Left ventricle myocardium superior (tissue), 1 donor: ENCODE results near the gene DPCD. TPM values are rescaled to one million over a fixed set of nuclear protein-coding genes. Genes with fewer than 3 reads are reported as not detected.

Experiments
- ATAC-seq: fragments of 200-7000 bp; cut with Tn5 transposase; one replicate; pipeline ENCODE4 v1.9.1; 2020; ENCODE audit warnings: mild to moderate bottlenecking, moderate library complexity
- DNase-seq: peaks from one replicate; pipeline ENCODE4 v3.0.0-alpha.2; 2020
- intact Hi-C: fragments of 100-400 bp; cut with micrococcal nuclease; formaldehyde crosslinking; loops from one replicate; pipeline ENCODE4 v1.11.0; 2022
- long read RNA-seq: library from polyadenylated mRNA; unstranded; transcript quantifications from one replicate; pipeline ENCODE4 v2.0.0, GENCODE V29; 2021
- total RNA-seq: library from RNA; stranded (reverse); fragmentation: NEBNext Ultra II Directional; extraction: Animal tissue kit (Norgen Biotek cat#: 25700); gene quantifications from one replicate; pipeline ENCODE4 v1.2.1, GENCODE V29; 2021
- donor health status: DM: no; HTN: yes; CAD: no; lungs with severe emphysema.

The DPCD gene
- total RNA-seq: 21.9 TPM
- long read RNA-seq, transcript DPCD-202 (6 exons, 858 nt): major isoform, 19 of 25 reads
- long read RNA-seq, partial matches to known transcripts: 0 of 25 reads
- long read RNA-seq, other reads (novel, unspliced or antisense): 6 of 25 reads

DNA sequence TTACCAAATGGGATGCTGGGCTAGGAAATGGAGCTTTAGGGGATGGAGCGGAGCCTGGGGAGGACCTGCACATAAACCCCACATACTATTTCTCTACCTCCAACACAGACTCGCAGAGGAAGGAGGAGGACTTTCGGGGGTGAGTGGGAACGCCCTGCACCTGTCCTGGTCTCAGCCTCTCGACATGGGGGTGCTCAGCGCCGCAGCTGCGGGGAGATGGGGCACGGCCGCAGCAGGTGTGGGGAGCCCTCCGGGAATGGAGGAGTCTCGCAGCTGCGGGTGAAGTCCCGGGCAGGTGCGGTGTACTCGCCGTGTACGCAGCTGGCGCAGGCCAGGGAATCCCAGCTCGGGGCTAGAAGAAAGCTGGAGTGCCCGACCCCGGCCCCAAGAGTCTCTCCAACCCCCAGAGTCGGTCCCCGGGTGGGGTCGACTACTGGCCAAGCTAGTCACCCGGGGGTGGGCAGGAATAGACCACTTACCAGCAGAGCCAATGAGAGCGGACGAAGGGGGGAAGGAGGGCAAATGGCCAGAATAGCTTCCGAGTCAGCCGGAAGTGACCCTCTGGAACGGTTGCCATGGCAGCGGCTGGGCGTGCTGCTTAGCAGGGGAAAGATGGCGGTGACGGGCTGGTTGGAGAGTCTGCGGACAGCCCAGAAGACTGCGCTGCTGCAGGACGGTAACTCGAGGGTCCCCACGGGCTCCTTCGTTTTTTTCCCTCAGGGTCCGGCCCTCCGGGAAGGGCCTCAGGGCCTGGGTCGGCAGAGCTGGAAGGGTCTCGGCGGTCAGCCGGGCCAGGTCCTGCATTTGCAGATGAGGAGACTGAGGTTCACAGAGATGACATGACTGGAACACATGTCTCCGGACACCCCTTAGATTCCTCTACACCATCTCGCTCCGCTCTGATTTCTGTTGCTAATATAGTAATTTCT is at the start of gene DPCD, which contains the start of gene POLL:
TSS of gene DPCD (plus strand) at position 597 of the 929 bp plus-strand sequence. CDS start at position 613, 16 bp downstream.
TSS of gene POLL (minus strand) at position 533 of the 929 bp plus-strand sequence. CDS start 897 bp downstream, outside the sequence.
- peak; percentile 98 for ATAC-seq
- DNase-seq: peak; percentile 99
- intact Hi-C loops: no loop called here

DNA sequence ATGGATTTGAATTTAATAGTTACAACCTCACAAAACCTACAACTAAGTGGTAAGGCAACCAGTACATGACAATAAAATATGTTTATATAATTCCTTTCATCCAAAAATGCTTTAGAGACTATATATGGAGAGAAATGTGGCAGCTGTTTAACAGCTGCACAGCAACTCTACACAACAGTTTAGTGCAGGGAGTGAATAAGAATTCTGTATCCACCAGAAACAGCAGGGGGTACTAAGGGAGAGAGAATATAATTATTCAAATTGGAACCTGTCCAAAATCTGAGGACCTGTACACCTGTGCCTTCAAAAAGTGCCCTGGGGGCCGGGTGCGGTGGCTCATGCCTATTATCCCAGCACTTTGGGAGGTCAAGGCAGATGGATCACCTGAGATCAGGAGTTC is 49.7 kb upstream of the DPCD start:
- ATAC-seq (no peak), DNase-seq (no peak)
- intact Hi-C loops: no loop called here

- intact Hi-C loops: no loop called here
- DNase-seq (no peak), ATAC-seq (no peak)
Measured at GRCh38 chr10:101545898-101546297, 42.2 kb upstream of the DPCD start.

DNA sequence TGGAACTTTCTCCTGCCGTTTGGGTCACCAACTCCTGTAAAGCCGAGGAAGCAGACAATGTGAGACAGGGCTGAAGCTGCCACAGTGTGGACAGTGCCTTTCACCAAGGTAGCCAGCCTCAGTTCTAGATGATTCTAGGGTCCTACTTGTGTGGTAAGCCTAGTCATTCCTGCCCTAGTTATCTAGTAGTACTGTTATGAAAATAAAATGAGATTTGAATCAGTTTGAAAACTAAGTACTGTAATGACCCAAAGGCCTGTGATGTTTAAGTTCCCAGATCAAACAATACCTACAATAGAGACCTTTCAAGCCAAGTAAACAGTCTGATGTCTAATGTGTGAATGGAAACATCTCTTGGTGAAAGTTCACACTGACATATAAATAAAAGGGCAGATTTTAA is 37.2 kb upstream of the DPCD start:
- DNase-seq (no peak), ATAC-seq (no peak)
- intact Hi-C loops: no loop called here

DNA sequence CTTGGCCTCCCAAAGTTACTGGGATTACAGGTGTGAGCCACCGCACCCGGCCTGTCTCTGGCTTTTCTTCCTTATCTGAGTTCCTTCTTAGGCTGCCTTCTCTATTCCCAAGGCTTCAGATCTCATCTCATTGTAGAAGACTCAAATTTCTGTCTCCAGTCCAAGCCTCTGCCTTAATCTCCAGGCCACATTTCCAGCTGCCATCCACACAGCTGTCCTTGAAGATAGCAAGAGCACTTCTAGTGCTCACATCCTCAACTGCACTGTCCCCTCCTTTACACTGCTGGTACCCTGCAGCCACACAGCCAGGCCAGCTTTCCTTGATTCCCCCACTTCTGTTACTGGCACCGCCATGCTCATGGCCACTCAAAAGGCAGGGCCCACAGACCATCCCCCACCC is 35.7 kb upstream of the DPCD start:
- intact Hi-C loops: no loop called here
- ATAC-seq (no peak), DNase-seq (no peak)

DNA sequence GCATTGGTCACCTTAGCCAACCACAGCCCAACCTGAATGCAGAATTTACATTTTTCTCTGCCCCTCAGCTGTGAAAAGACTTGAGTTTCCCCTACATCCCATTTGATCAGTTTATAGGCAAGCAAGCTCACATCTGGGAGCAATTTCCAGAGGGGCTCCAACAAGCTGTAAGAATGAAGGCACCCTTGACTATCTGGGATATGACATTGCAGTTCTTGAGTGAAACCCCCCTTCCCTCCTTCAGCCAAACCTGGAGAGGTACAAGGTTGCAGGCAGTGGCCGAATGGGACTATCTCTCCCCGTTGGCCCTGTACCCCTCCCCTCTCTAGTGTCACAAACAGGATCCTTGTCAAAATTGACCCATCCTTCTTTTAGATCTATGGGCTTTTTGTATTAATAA is 30.6 kb upstream of the DPCD start:
- DNase-seq (no peak), ATAC-seq (no peak)
- intact Hi-C loops: no loop called here

GRCh38 chr10:101558204-101558603 is 29.9 kb upstream of the DPCD start:
- DNase-seq (no peak), ATAC-seq (peak; percentile 25)
- intact Hi-C loops: no loop called here

DNA sequence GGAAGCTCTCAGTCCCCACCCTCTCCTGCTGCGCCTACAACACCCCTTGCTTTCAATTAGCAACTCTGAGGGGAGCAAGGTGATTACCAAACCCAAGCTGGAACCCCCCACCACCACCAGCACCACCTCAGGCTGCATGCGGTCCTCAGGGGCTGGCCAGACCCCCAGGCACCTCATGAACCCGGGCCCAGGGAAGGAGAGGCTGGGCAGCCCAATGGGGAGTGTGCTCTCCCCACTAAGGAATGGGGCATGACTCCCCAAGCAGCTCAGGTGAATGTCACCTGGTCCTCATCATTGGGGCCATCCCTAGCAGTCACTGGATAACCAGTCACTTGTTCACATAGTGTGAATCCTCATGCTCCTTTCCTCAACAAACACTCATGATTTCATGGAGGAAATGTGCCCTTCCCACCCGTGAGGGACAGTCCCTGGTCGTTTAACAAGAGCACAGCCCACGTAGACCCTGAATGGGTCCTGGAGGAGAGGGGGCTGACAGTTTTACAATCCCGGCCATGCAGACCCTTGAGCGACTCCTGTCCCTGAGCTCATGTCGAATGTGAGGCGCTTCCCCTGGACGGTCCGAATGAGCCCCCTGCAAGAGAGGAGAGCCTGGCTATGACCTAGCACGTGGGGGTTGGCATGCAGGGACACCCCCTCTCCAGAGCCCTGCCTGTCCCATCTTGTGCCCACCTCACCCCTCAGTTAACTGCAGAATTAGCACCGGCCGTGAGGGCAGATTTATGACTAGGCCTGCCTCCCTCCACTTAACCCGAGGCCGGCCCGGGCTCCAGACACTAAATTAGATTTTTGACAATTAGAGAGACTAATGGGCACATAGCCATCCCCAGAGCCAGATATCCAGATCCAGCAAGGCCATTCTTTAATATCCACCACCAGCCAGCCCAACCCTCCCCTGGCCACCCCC is 29.2 kb upstream of the DPCD start:
- intact Hi-C loops: no loop called here
- peak; percentile 9 for ATAC-seq
- DNase-seq: no peak

DNA sequence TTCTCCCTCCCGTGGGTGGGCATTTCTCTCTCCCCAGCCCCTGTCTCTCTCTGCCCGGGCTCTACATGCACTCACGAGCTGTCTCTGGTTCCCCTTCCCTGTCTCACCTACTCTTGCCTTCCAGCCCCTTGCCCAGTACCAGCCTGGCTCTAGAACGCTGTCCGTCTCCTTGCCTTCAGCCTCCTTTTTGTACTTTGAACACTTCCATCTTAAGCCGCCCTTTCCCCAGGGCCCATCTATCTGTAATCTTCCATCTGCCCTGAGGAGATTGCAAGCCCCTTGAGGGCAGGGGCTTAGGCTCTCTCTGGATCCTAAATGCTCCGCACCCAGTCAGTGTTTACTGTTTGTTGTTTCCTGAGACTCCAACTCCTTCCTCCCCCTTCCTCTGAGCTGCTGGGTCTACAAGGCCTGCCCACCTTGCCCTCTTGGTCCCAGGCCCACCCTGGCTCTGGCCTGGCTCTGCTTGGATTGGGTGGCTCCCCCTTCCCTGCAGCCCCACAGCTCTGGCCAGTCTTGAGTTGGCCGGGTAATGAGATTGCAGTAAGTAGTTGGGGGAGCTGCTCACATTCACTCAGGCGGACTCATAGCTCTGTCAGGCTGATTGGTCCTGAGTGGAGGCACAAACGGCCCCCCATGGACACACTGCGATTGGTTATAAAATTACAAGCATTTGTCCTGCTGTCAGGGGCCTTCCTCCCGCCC is 28.4 kb upstream of the DPCD start:
- intact Hi-C loops: no loop called here
- ATAC-seq: no peak
- no peak for DNase-seq

- intact Hi-C loops: no loop called here
- no peak for ATAC-seq
- DNase-seq: no peak
Measured at GRCh38 chr10:101560298-101561067, 27.6 kb upstream of the DPCD start.

DNA sequence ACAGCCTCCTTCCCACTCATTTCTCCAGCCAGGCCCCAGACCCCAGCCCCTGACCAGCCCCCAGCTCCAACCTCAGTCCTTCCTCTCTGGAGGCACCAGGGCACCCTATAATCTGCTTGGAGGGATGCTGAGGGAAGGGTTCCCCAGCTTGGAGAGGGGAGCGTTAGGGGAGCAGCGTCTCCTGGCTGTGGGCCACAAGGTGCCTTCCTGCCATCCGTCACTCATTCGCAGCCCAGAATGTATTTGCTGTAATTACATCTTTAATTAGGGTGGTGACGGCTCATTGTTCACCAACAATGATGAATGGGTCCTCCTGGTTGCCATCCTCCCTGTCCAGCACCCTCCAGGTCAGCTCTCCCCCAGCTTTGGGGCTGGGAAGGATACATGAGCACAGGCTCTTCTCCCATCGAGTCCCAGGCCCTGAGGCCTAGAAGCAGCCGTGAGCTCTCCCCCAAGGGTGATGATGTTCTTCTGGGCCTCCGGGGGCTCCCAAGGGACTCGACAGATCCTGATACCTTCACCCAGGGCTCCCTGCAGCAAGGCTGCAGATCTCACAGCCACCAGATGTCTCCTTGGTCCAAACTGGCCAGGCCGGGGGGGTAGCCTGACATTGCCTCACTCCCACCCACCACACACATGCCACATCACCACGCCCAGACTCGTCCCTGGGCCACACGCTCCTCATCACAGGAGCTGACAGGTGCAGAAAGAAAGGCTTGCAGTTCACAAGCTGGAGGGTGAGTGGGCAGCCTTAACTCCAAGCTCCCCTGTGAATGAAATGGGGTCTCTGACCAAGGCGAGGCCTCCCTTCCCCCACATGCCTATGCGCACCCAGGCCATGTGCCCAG is 26.8 kb upstream of the DPCD start:
- intact Hi-C loops: no loop called here
- ATAC-seq (no peak), DNase-seq (no peak)

- DNase-seq: no peak
- intact Hi-C loops: no loop called here
Measured at GRCh38 chr10:101562231-101562630, 25.9 kb upstream of the DPCD start.

DNA sequence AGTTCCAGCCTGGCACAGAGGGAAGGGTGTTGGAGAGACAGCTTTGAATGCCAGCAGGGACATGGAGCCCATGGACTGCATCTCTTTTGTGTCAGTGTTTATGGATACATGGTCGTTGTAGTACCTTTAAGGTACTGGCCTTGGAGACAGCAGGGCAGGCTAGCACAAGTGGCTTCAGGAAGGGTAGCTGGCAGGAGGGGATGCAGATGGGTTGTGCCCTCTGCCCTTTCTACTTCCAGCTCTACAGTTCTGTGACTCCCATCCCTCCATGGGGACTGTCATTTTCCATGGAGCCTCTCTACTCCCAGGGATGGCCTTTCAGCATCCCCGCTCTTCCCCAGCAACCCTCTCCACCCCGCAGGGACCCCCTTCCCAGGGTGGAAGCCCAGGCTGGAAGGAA is 25.1 kb upstream of the DPCD start:
- no peak for DNase-seq

More at GRCh38 chr10:101562231-101562630, 25.9 kb upstream of the DPCD start:
- no peak for ATAC-seq

DNA sequence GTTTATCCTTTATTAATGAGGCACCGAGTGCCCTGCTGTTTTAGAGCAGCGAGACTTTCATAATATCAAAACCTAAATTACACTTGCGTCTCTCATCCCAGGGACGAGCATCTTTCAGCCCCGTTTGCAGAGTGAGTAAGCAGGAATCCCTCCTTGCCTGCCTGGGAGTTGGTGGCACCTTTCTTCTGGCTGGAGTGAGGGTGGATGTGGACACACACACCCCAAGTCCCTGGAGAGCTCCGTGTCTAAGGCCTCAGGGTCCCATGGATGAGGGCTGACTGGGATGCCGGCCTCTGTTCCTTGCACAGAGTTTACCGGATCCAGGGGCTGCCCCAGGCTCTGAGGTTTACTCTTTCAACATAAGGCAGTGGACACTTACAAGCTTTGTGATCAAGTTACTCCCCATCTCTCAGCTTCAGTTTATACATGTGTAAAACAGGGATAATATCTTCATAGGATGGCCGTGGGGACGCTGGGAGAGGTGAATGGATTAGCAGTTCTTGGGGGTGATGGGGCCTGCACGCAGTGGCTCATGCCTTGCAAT is 24.6 kb upstream of the DPCD start:
- intact Hi-C loops: no loop called here
- ATAC-seq (no peak), DNase-seq (no peak)

More for the DNA sequence above, 25.1 kb upstream of the DPCD start:
- no peak for ATAC-seq
- intact Hi-C loops: no loop called here

GRCh38 chr10:101564490-101564991 is 23.6 kb upstream of the DPCD start:
- intact Hi-C loops: no loop called here
- DNase-seq (no peak), ATAC-seq (no peak)

GRCh38 chr10:101565370-101565900 is 22.7 kb upstream of the DPCD start:
- DNase-seq (no peak), ATAC-seq (no peak)
- intact Hi-C loops: no loop called here

DNA sequence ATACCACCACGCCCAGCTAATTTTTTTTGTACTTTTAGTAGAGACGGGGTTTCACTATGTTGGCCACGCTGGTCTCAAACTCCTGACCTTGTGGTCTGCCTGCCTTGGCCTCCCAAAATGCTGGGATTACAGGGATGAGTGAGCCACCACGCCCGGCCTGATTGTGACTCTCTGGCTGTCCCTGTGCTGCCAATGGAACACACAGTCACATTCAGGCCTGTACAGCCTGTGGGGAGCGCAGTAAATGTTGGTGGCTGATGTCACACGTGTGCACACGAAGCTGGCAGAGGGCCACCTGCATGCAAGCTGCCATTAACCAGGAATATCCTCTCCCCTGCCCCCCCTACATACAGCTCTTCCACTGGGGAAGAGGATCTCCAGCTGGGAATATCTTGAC is 22.2 kb upstream of the DPCD start:
- ATAC-seq (no peak), DNase-seq (no peak)
- intact Hi-C loops: no loop called here
